ENCODE data around the gene CA14.

The CA14 gene

GRCh38 chr1:150267896-150268295 lies 10.3 kb downstream of the CA14 start:
- POLR2A ChIA-PET = no interaction called here
- H3K27ac ChIP-seq (ENCODE audit: extremely low read depth, low read depth, low read length) = peak overlapping the region; percentile 75
- CTCF ChIA-PET = interaction anchor here (2.4 kb wide), 1 partner anchor 12 kb away, joined by 13 read pairs; no protein-coding TSS in a partner anchor
- peak overlapping the region; percentile 67 for H3K4me3 ChIP-seq (ENCODE audit: low read depth, low read length)
- H3K36me3 ChIP-seq (ENCODE audit: control insufficient read depth in 2 of 2, insufficient read depth in 1 of 2, low read length in 2 of 2) = peaks cover 4 to 34% of the 10 kb centered on the region in 2 experiments; a peak in 2 of 3 replicates
- 0 out of 2 replicates have a peak, but pooled peaks cover 7% of the 10 kb centered on the region for H3K4me1 ChIP-seq (ENCODE audit: control insufficient read depth, insufficient read depth, low read length)
- TF ChIP-seq ZNF133 (tag by site-specific recombination; IDR thresholded peaks at IDR 0.05) (no peak), ZNF488 (tag by site-specific recombination; IDR thresholded peaks at IDR 0.05) (no peak), MZF1 (tag by site-specific recombination; IDR thresholded peaks at IDR 0.05; ENCODE audit: borderline replicate concordance) (no peak), PBX3 (CRISPR knock-in tag; IDR thresholded peaks at IDR 0.05) (no peak), ZBTB7A (tag by site-specific recombination; IDR thresholded peaks at IDR 0.05; ENCODE audit: low read depth) (no peak), ZNF23 (tag by site-specific recombination; IDR thresholded peaks at IDR 0.05; ENCODE audit: borderline replicate concordance) (no peak), TSHZ1 (tag by site-specific recombination; IDR thresholded peaks at IDR 0.05; ENCODE audit: borderline replicate concordance) (no peak), ZNF837 (tag by site-specific recombination; IDR thresholded peaks at IDR 0.05) (no peak), ZNF112 (tag by site-specific recombination; IDR thresholded peaks at IDR 0.05) (no peak), WT1 (tag by site-specific recombination; IDR thresholded peaks at IDR 0.05) (no peak), ZNF549 (tag by site-specific recombination; IDR thresholded peaks at IDR 0.05) (no peak), REPIN1 (tag by site-specific recombination; IDR thresholded peaks at IDR 0.05; ENCODE audit: low read depth) (no peak), ZFP69B (tag by site-specific recombination; IDR thresholded peaks at IDR 0.05) (no peak), ZNF768 (tag by site-specific recombination; IDR thresholded peaks at IDR 0.05) (no peak), ELK4 (IDR thresholded peaks at IDR 0.05; ENCODE audit: borderline replicate concordance, low read depth, low read length) (no peak), INSM2 (tag by site-specific recombination; IDR thresholded peaks at IDR 0.05) (no peak)
- no peaks in the 10 kb centered on the region for H3K9me3 ChIP-seq (ENCODE audit: control insufficient read depth, insufficient read depth, low read depth, low read length)

- ChIA-PET CTCF (interaction anchor here (2.4 to 4.8 kb wide), 2 partner anchors 12 to 13 kb away, joined by 13 to 33 read pairs; no protein-coding TSS in a partner anchor), POLR2A (interaction anchor here (0.6 to 1.2 kb wide), 5 partner anchors 8 to 381 kb away, joined by 3 to 8 read pairs (median 4); partner anchors contain the start of gene CA14)
Observed at GRCh38 chr1:150268340-150268704, 10.7 kb downstream of the CA14 start.

More at GRCh38 chr1:150268340-150268704, 10.7 kb downstream of the CA14 start:
- peak overlapping the region; percentile 67 for H3K4me3 ChIP-seq (ENCODE audit: low read depth, low read length)
- peak overlapping the region; percentile 75 for H3K27ac ChIP-seq (ENCODE audit: extremely low read depth, low read depth, low read length)
- H3K4me1 ChIP-seq (ENCODE audit: control insufficient read depth, insufficient read depth, low read length) = 0 out of 2 replicates have a peak, but pooled peaks cover 7% of the 10 kb centered on the region
- TF ChIP-seq ZNF654 (tag by site-specific recombination; IDR thresholded peaks at IDR 0.05; ENCODE audit: low read depth) (no peak), SP2 (tag by site-specific recombination; IDR thresholded peaks at IDR 0.05) (peak; percentile 4), ZBTB21 (tag by site-specific recombination; IDR thresholded peaks at IDR 0.05) (no peak)
- H3K36me3 ChIP-seq (ENCODE audit: control insufficient read depth in 2 of 2, insufficient read depth in 1 of 2, low read length in 2 of 2) = peaks cover 4 to 34% of the 10 kb centered on the region in 2 experiments; a peak in 2 of 3 replicates
- no peaks in the 10 kb centered on the region for H3K9me3 ChIP-seq (ENCODE audit: control insufficient read depth, insufficient read depth, low read depth, low read length)
